OCI-LY1 (cell line): ENCODE results near the gene AAR2.

ENCODE experiments used
- H2AFZ ChIP-seq: fragments of 200-600 bp; sonication (generic), shearing (Covaris generic); 2 replicates; pipeline ENCODE4 v1.6.0; 2014; ENCODE audit warnings: antibody characterized with exemption, mild to moderate bottlenecking, low read length
- H3F3A ChIP-seq: fragments of 200-600 bp; sonication (generic), shearing (Covaris generic); 2 replicates; pipeline ENCODE4 v1.6.0; 2014; ENCODE audit warnings: mild to moderate bottlenecking, antibody characterized with exemption, low read length, moderate library complexity; ENCODE audit not compliant: insufficient read depth
- H3K27ac ChIP-seq: fragments of 200-600 bp; sonication (generic); 2 replicates; pipeline ENCODE4 v1.5.1; 2014; ENCODE audit warnings: low read length, mixed run types, mild to moderate bottlenecking, low read depth; ENCODE audit not compliant: poor library complexity, severe bottlenecking
- H3K27me3 ChIP-seq: fragments of 200-600 bp; sonication (generic); 2 replicates; pipeline ENCODE4 v1.6.0; 2014; ENCODE audit warnings: antibody characterized with exemption, mild to moderate bottlenecking, low read length, moderate library complexity; ENCODE audit not compliant: insufficient read depth
- H3K36me3 ChIP-seq: fragments of 200-600 bp; sonication (generic); 2 replicates; pipeline ENCODE4 v1.6.1; 2014; ENCODE audit warnings: mild to moderate bottlenecking, antibody characterized with exemption, low read length, moderate library complexity, mixed read lengths; ENCODE audit not compliant: insufficient read depth
- H3K4me1 ChIP-seq: fragments of 200-600 bp; sonication (generic); 2 replicates; pipeline ENCODE4 v1.5.1; 2014; ENCODE audit warnings: mild to moderate bottlenecking, low read length, moderate library complexity; ENCODE audit not compliant: insufficient read depth, severe bottlenecking
- H3K4me2 ChIP-seq: fragments of 200-600 bp; sonication (generic), shearing (Covaris generic); 2 replicates; pipeline ENCODE4 v1.6.1; 2014; ENCODE audit warnings: low read length
- H3K4me3 ChIP-seq: fragments of 200-600 bp; sonication (generic); 2 replicates; pipeline ENCODE4 v1.5.1; 2014; ENCODE audit warnings: low read length, low read depth, mild to moderate bottlenecking, mixed read lengths; ENCODE audit not compliant: poor library complexity, severe bottlenecking
- H3K79me2 ChIP-seq: fragments of 200-600 bp; shearing (Covaris generic); 2 replicates; pipeline ENCODE4 v1.6.1; 2016; ENCODE audit warnings: mixed run types, low read length, mixed read lengths; ENCODE audit not compliant: insufficient read depth
- H3K9ac ChIP-seq: fragments of 200-600 bp; sonication (generic), shearing (Covaris generic); 2 replicates; pipeline ENCODE4 v1.6.1; 2014; ENCODE audit warnings: mild to moderate bottlenecking, low read length, mixed read lengths
- H3K9me2 ChIP-seq: fragments of 200-600 bp; sonication (generic), shearing (Covaris generic); 2 replicates; pipeline ENCODE4 v1.6.1; 2014; ENCODE audit warnings: low read depth, mild to moderate bottlenecking, low read length, mixed read lengths
- H3K9me3 ChIP-seq: fragments of 200-600 bp; shearing (Covaris generic); 2 replicates; pipeline ENCODE4 v1.6.1; 2014; ENCODE audit warnings: low read length, mixed read lengths
- H4K20me1 ChIP-seq: fragments of 200-600 bp; sonication (generic), shearing (Covaris generic); 2 replicates; pipeline ENCODE4 v1.6.0; 2016; ENCODE audit warnings: mild to moderate bottlenecking, low read length; ENCODE audit not compliant: insufficient read depth
- CTCF ChIP-seq: fragments of 200-600 bp; sonication (generic), shearing (Covaris generic); IDR thresholded peaks from 2 replicates; pipeline ENCODE4 v1.5.1; 2017; ENCODE audit warnings: mild to moderate bottlenecking, antibody characterized with exemption, low read length, moderate library complexity, mixed read lengths
- EZH2 ChIP-seq: fragments of 200-600 bp; sonication (generic), shearing (Covaris generic); IDR thresholded peaks from 2 replicates; pipeline ENCODE4 v1.8.0; 2017; ENCODE audit warnings: borderline replicate concordance, mixed run types, mild to moderate bottlenecking, antibody characterized with exemption, low read length, moderate library complexity, mixed read lengths

AAR2 gene

DNA sequence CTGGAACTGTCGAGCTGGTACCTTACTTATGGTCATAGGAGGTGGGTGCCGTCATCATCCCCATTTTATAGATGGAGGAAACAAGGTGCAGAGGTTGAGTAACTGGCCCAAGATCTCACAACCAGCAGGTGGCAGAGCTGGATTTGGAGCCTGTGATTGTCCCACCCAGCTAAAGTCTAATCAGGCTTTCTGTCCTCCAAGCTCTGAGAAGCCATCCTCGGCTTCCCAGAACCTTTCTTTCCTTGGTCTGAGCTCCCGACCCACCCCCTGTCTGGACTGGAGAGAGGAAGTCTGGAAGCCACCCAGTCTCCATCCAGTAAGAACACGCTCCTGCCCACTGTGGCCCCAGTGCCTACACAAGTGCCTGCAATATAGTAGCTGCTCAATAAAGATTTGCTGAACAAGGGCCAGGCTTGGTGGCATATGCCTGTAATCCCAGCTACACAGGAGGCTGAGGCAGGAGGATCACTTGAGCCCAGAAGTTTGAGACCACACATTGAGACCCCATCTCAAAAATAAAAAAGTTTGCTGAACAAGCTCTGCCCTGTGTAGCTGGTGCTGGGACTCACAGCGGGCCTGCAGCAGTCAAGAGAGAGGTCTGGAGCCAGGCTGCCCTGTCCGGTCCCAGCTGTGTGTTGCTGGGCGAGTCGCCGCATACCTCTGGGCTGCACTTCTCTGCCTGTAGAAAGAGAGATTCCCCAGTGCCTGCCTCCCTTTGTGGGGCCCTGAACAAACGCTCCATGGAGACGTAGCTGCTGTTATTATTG, 37.3 kb downstream of the AAR2 start:
- H3K79me2 ChIP-seq, result no peaks in the 10 kb centered on the region
- H3K27ac ChIP-seq, result no peak overlapping the region
- no peaks in the 10 kb centered on the region for H3K4me1 ChIP-seq
- no peaks in the 10 kb centered on the region for H3K9me3 ChIP-seq
- no peaks in the 10 kb centered on the region for H3F3A ChIP-seq
- H3K9me2 ChIP-seq, result no peaks in the 10 kb centered on the region
- TF ChIP-seq CTCF (peak; percentile 33; the same call in 1 of the 2 replicates), EZH2 (no peak)
- no peak overlapping the region for H3K4me3 ChIP-seq
- no peaks in the 10 kb centered on the region for H3K36me3 ChIP-seq
- no peak overlapping the region for H2AFZ ChIP-seq
- no peaks in the 10 kb centered on the region for H3K27me3 ChIP-seq
- no peak overlapping the region for H3K9ac ChIP-seq
- H3K4me2 ChIP-seq, result no peak overlapping the region
- no peaks in the 10 kb centered on the region for H4K20me1 ChIP-seq

GRCh38 chr20:36274181-36274841, 38.0 kb downstream of the AAR2 start:
- no peaks in the 10 kb centered on the region for H4K20me1 ChIP-seq
- H3K9ac ChIP-seq, result no peak overlapping the region
- H2AFZ ChIP-seq, result no peak overlapping the region
- H3K4me2 ChIP-seq, result no peak overlapping the region
- H3K36me3 ChIP-seq, result no peaks in the 10 kb centered on the region
- H3K27me3 ChIP-seq, result 0 out of 2 replicates have a peak, but pooled peaks cover 3% of the 10 kb centered on the region
- TF ChIP-seq CTCF, result no peak
- TF ChIP-seq EZH2, result no peak
- no peaks in the 10 kb centered on the region for H3F3A ChIP-seq
- H3K9me2 ChIP-seq, result no peaks in the 10 kb centered on the region
- no peaks in the 10 kb centered on the region for H3K9me3 ChIP-seq
- no peaks in the 10 kb centered on the region for H3K79me2 ChIP-seq
- H3K4me3 ChIP-seq, result no peak overlapping the region
- no peaks in the 10 kb centered on the region for H3K4me1 ChIP-seq
- H3K27ac ChIP-seq, result no peak overlapping the region

DNA sequence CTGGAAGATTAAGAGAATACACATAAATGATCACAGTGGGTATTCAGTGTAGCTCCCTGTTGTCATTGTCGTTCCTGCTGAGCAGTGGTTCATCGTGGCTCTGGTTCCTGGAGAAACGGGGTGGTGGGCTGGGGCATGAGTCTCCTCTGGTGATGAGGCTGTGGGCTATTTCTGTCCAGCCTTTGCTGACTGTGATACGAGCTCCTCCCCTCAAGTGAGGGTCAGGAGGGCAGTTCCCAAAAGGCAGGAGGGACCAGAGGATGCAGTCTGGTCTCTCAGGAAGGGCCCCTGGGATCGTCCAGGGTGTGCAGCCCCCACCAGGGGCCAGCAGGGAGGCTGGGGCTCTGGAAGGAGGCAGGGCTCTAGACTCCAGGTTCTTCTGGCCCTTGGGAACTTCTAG, 38.7 kb downstream of the AAR2 start:
- H3K4me1 ChIP-seq, result no peaks in the 10 kb centered on the region
- H3K27me3 ChIP-seq, result 0 out of 2 replicates have a peak, but pooled peaks cover 4% of the 10 kb centered on the region
- H3K9me3 ChIP-seq, result no peaks in the 10 kb centered on the region
- H3K36me3 ChIP-seq, result no peaks in the 10 kb centered on the region
- H3K9me2 ChIP-seq, result no peaks in the 10 kb centered on the region
- TF ChIP-seq CTCF (no peak), EZH2 (no peak)
- H2AFZ ChIP-seq, result no peak overlapping the region
- H3K79me2 ChIP-seq, result no peaks in the 10 kb centered on the region
- no peak overlapping the region for H3K27ac ChIP-seq
- no peak overlapping the region for H3K9ac ChIP-seq
- no peaks in the 10 kb centered on the region for H3F3A ChIP-seq
- H3K4me2 ChIP-seq, result no peak overlapping the region
- H3K4me3 ChIP-seq, result no peak overlapping the region
- no peaks in the 10 kb centered on the region for H4K20me1 ChIP-seq
